ENCODE data around the gene MS4A4E. TPM values are rescaled to one million over a fixed set of nuclear protein-coding genes. Genes with fewer than 3 reads are reported as not detected.
"Not testable (repeated sequence)": the region's sequence is repeated elsewhere in the genome, so short reads cannot be mapped to it uniquely, and the experiment has no call there.

Gene MS4A4E
- total and polyA plus RNA-seq, 2 of the 13 experiments (the other 11 are each of a cell fraction or from before 2014, with no cell fraction given), result not detected

GRCh38 chr11:60193687-60194433 lies 49.1 kb downstream of the MS4A4E start:
- peak; percentile 58 for DNase-seq (ENCODE audit: low spot score)
- Histone ChIP-seq H3K79me2 (ENCODE audit: insufficient read depth, low read length) (no peaks in the 10 kb centered on the region), H3K27me3 (ENCODE audit: control insufficient read depth in 1 of 2, insufficient read depth in 2 of 2, low read length in 2 of 2) (no peaks in the 10 kb centered on the region; a peak in 1 of 5 replicates), H3K4me1 (ENCODE audit: insufficient read depth, low read length) (no peaks in the 10 kb centered on the region), H2AFZ (ENCODE audit: low read length) (no peak overlapping the region), H3K9me3 (ENCODE audit: low read length) (no peaks in the 10 kb centered on the region), H3K27ac (ENCODE audit: extremely low read length, insufficient read depth, low read length) (no peak overlapping the region), H3K9ac (ENCODE audit: insufficient read depth, low read depth, low read length) (no peak overlapping the region), H4K20me1 (ENCODE audit: insufficient read depth, low read length) (no peaks in the 10 kb centered on the region), H3K4me3 (replicated peaks in 1 of 3; ENCODE audit: insufficient read depth in 1 of 3, low read depth in 2 of 3, low read length in 3 of 3) (no peak overlapping the region), H3K4me2 (ENCODE audit: low read depth, low read length) (no peak overlapping the region), H3K36me3 (replicated peaks in 1 of 2; ENCODE audit: control insufficient read depth in 1 of 2, insufficient read depth in 2 of 2, low read length in 2 of 2) (no peaks in the 10 kb centered on the region)
- POLR2A ChIA-PET, result no interaction called here
- peak; percentile 23 for FAIRE-seq
- peak; percentile 88 for ATAC-seq
- TF ChIP-seq SMC3 (IDR thresholded peaks at IDR 0.05; ENCODE audit: low read length) (peak; percentile 60; the same call in 1 of the 2 replicates), TEAD2 (CRISPR knock-in tag; IDR thresholded peaks at IDR 0.05) (no peak), SRF (IDR thresholded peaks at IDR 0.05; ENCODE audit: low read depth, low read length) (no peak), STAG1 (CRISPR knock-in tag; IDR thresholded peaks at IDR 0.05) (peak; percentile 27; the same call in 1 of the 2 replicates), CTCF (CRISPR knock-in tag; IDR thresholded peaks at IDR 0.05) (peak; percentile 61), EZH2 (conservative IDR thresholded peaks at IDR 0.05; ENCODE audit: low read depth, low read length) (no peak), ZNF563 (CRISPR knock-in tag; IDR thresholded peaks at IDR 0.05) (no peak), ZMYM4 (CRISPR knock-in tag; IDR thresholded peaks at IDR 0.05) (no peak), SP140L (CRISPR knock-in tag; IDR thresholded peaks at IDR 0.05; ENCODE audit: borderline replicate concordance) (no peak), FOXM1 (CRISPR knock-in tag; IDR thresholded peaks at IDR 0.05) (no peak), ZNF740 (CRISPR knock-in tag; IDR thresholded peaks at IDR 0.05) (no peak), ZKSCAN5 (CRISPR knock-in tag; IDR thresholded peaks at IDR 0.05) (no peak)
- intact Hi-C loops (cut with micrococcal nuclease; ENCODE audit: unreplicated experiment) (loop anchor here (2.0 kb wide), 1 partner anchor 25 kb away; no protein-coding TSS in a partner anchor), in situ Hi-C loops (cut with HindIII; ENCODE audit: extremely low pct_ligation_motif_present, low pct_unique_long_range_greater_than_20kb) (no loop called here)
- CTCF ChIA-PET (ENCODE audit: low intra/inter-chr PET ratio, low total read pairs), result interaction anchor here (1.2 to 1.8 kb wide), 3 partner anchors 24 to 371 kb away, joined by 4 to 18 read pairs (median 4); no protein-coding TSS in a partner anchor
- 10% methylated on average over 1 of the region's 1 CpG for WGBS (ENCODE audit: low lambda C conversion rate)
- BruUV-seq (replicated peaks), result no TSS peak

GRCh38 chr11:60192564-60192963 lies 50.4 kb downstream of the MS4A4E start:
- H3K9me3 ChIP-seq (ENCODE audit: low read length); H3K79me2 ChIP-seq (ENCODE audit: insufficient read depth, low read length); ATAC-seq; H3K4me1 ChIP-seq (ENCODE audit: insufficient read depth, low read length); H3K4me3 ChIP-seq (replicated peaks in 1 of 3; ENCODE audit: insufficient read depth in 1 of 3, low read depth in 2 of 3, low read length in 3 of 3); H3K9ac ChIP-seq (ENCODE audit: insufficient read depth, low read depth, low read length); FAIRE-seq; DNase-seq (ENCODE audit: low spot score); H3K27me3 ChIP-seq (ENCODE audit: control insufficient read depth in 1 of 2, insufficient read depth in 2 of 2, low read length in 2 of 2); in situ Hi-C loops (cut with HindIII; ENCODE audit: extremely low pct_ligation_motif_present, low pct_unique_long_range_greater_than_20kb); H2AFZ ChIP-seq (ENCODE audit: low read length); H3K36me3 ChIP-seq (replicated peaks in 1 of 2; ENCODE audit: control insufficient read depth in 1 of 2, insufficient read depth in 2 of 2, low read length in 2 of 2); POLR2A ChIA-PET; BruUV-seq (replicated peaks); H3K4me2 ChIP-seq (ENCODE audit: low read depth, low read length); H4K20me1 ChIP-seq (ENCODE audit: insufficient read depth, low read length); H3K27ac ChIP-seq (ENCODE audit: extremely low read length, insufficient read depth, low read length): not testable (repeated sequence)
- CTCF ChIA-PET (ENCODE audit: low intra/inter-chr PET ratio, low total read pairs), result interaction anchor here (1.8 kb wide), 1 partner anchor 369 kb away, joined by 18 read pairs; no protein-coding TSS in a partner anchor
- WGBS (ENCODE audit: low lambda C conversion rate), result 30% methylated on average over 3 of the region's 4 CpGs
- intact Hi-C loops (cut with micrococcal nuclease; ENCODE audit: unreplicated experiment), result loop anchor here (2.0 kb wide), 1 partner anchor 24 kb away; no protein-coding TSS in a partner anchor

Data from HepG2 (cell line).